H9 (cell line): ENCODE results near the gene MAP3K2. TPM values are rescaled to one million over a fixed set of nuclear protein-coding genes. Genes with fewer than 3 reads are reported as not detected.

ENCODE experiments used
- DNase-seq: peaks from one replicate; pipeline ENCODE4 v3.0.0-alpha.2; 2017
- H2AFZ ChIP-seq: one replicate; pipeline ENCODE4 v1.6.1; 2013; ENCODE audit warnings: mild to moderate bottlenecking, low read length, control low read depth, moderate library complexity
- H2AK5ac ChIP-seq: 2 replicates; pipeline ENCODE4 v1.6.1; 2013; ENCODE audit warnings: low read length, control low read depth, mixed read lengths; ENCODE audit not compliant: insufficient read length
- H2BK120ac ChIP-seq: one replicate; pipeline ENCODE4 v1.6.1; 2013; ENCODE audit warnings: low read depth, mild to moderate bottlenecking, low read length, control low read depth, inconsistent platforms; ENCODE audit not compliant: poor library complexity, severe bottlenecking
- H2BK12ac ChIP-seq: 2 replicates; pipeline ENCODE4 v1.6.1; 2013; ENCODE audit warnings: low read length, control low read depth, mixed read lengths, low read depth; ENCODE audit not compliant: insufficient read length
- H2BK15ac ChIP-seq: 2 replicates; pipeline ENCODE4 v1.6.1; 2013; ENCODE audit warnings: low read depth, low read length, control low read depth
- H2BK20ac ChIP-seq: one replicate; pipeline ENCODE4 v1.6.1; 2013; ENCODE audit warnings: low read depth, mild to moderate bottlenecking, low read length, control low read depth, inconsistent platforms; ENCODE audit not compliant: poor library complexity, severe bottlenecking
- H2BK5ac ChIP-seq: 2 replicates; pipeline ENCODE4 v1.6.1; 2013; ENCODE audit warnings: low read length, control low read depth, mixed read lengths; ENCODE audit not compliant: insufficient read length
- H3K14ac ChIP-seq: 2 replicates; pipeline ENCODE4 v1.6.1; 2013; ENCODE audit warnings: low read length, control low read depth; ENCODE audit not compliant: insufficient read depth
- H3K18ac ChIP-seq: 2 replicates; pipeline ENCODE4 v1.6.1; 2013; ENCODE audit warnings: low read depth, mild to moderate bottlenecking, mixed read lengths, low read length, control low read depth; ENCODE audit not compliant: insufficient read length
- H3K23ac ChIP-seq: 2 replicates; pipeline ENCODE4 v1.6.1; 2013; ENCODE audit warnings: low read length, control low read depth, mixed read lengths, low read depth; ENCODE audit not compliant: insufficient read length
- H3K23me2 ChIP-seq: 2 replicates; pipeline ENCODE4 v1.6.1; 2013; ENCODE audit warnings: low read depth, mild to moderate bottlenecking, mixed read lengths, low read length, control low read depth; ENCODE audit not compliant: insufficient read length, poor library complexity, severe bottlenecking
- H3K27ac ChIP-seq: 2 replicates; pipeline ENCODE4 v1.5.1; 2013; ENCODE audit warnings: low read length, control low read depth, mixed read lengths, low read depth; ENCODE audit not compliant: insufficient read length
- H3K27me3 ChIP-seq: 2 replicates; pipeline ENCODE4 v1.6.1; 2013; ENCODE audit warnings: low read length, control low read depth, inconsistent platforms; ENCODE audit not compliant: insufficient read depth
- H3K4ac ChIP-seq: 2 replicates; pipeline ENCODE4 v1.6.1; 2013; ENCODE audit warnings: low read depth, mild to moderate bottlenecking, control low read depth, inconsistent platforms, low read length, moderate library complexity
- H3K4me1 ChIP-seq: 2 replicates; pipeline ENCODE4 v1.6.1; 2013; ENCODE audit warnings: low read length, control low read depth, inconsistent platforms; ENCODE audit not compliant: insufficient read depth
- H3K4me2 ChIP-seq: 2 replicates; pipeline ENCODE4 v1.6.1; 2013; ENCODE audit warnings: low read length, control low read depth, mixed read lengths; ENCODE audit not compliant: insufficient read length, insufficient read depth
- H3K56ac ChIP-seq: 2 replicates; pipeline ENCODE4 v1.6.1; 2013; ENCODE audit warnings: low read depth, mild to moderate bottlenecking, mixed read lengths, low read length, control low read depth; ENCODE audit not compliant: insufficient read length
- H3K79me1 ChIP-seq: 2 replicates; pipeline ENCODE4 v1.6.1; 2013; ENCODE audit warnings: low read depth, mild to moderate bottlenecking, moderate library complexity, low read length, control low read depth, inconsistent platforms; ENCODE audit not compliant: insufficient read depth, poor library complexity, severe bottlenecking
- H3K79me2 ChIP-seq: 2 replicates; pipeline ENCODE4 v1.6.1; 2013; ENCODE audit warnings: low read length, control low read depth, inconsistent platforms; ENCODE audit not compliant: insufficient read depth
- H3K9ac ChIP-seq: 2 replicates; pipeline ENCODE4 v1.6.1; 2013; ENCODE audit warnings: low read length, control low read depth, mixed read lengths; ENCODE audit not compliant: insufficient read length; ENCODE audit errors: extremely low read depth
- H3K9me3 ChIP-seq: one replicate; pipeline ENCODE4 v1.6.1; 2013; ENCODE audit warnings: low read depth, low read length, inconsistent platforms; ENCODE audit not compliant: control insufficient read depth
- H3T11ph ChIP-seq: one replicate; pipeline ENCODE4 v1.6.1; 2013; ENCODE audit warnings: mild to moderate bottlenecking, low read length, control low read depth, inconsistent platforms
- H4K20me1 ChIP-seq: one replicate; pipeline ENCODE4 v1.6.1; 2013; ENCODE audit not compliant: control insufficient read depth, insufficient read length, insufficient read depth
- H4K5ac ChIP-seq: 2 replicates; pipeline ENCODE4 v1.6.1; 2013; ENCODE audit warnings: low read depth, mild to moderate bottlenecking, mixed read lengths, low read length, control low read depth; ENCODE audit not compliant: insufficient read length
- H4K8ac ChIP-seq: replicated peaks from 2 replicates; pipeline ENCODE4 v1.6.1; 2013; ENCODE audit warnings: low read length, control low read depth, mixed read lengths, low read depth; ENCODE audit not compliant: insufficient read length
- H4K91ac ChIP-seq: 2 replicates; pipeline ENCODE4 v1.6.1; 2013; ENCODE audit warnings: low read depth, mild to moderate bottlenecking, moderate library complexity, mixed read lengths, low read length, control low read depth; ENCODE audit not compliant: insufficient read length
- H3K27ac Mint-ChIP-seq, 3 experiments: 2 replicates in 2 of 3; 3 replicates in 1 of 3; pipeline ENCODE4 v1.8.0; 2020 to 2021; ENCODE audit warnings: mixed read lengths in 3 of 3, mild to moderate bottlenecking in 1 of 3, moderate library complexity in 1 of 3
- H3K27me3 Mint-ChIP-seq: 2 replicates; pipeline ENCODE4 v1.8.0; 2021; ENCODE audit warnings: low read depth, mild to moderate bottlenecking, moderate library complexity, mixed read lengths
- H3K36me3 Mint-ChIP-seq, 3 experiments: 2 replicates in 2 of 3; 3 replicates in 1 of 3; pipeline ENCODE4 v1.8.0; 2020 to 2021; ENCODE audit warnings: low read depth in 3 of 3, mixed read lengths in 3 of 3; ENCODE audit not compliant: insufficient read depth in 1 of 3
- H3K4me1 Mint-ChIP-seq, 2 experiments: 2 replicates each; pipeline ENCODE4 v1.8.0; 2020; ENCODE audit warnings: mixed read lengths in 2 of 2
- H3K4me3 Mint-ChIP-seq, 2 experiments: 2 replicates in 1 of 2; 3 replicates in 1 of 2; pipeline ENCODE4 v1.8.0; 2020 to 2021; ENCODE audit warnings: mild to moderate bottlenecking in 2 of 2, mixed read lengths in 2 of 2, moderate library complexity in 1 of 2
- H3K9me3 Mint-ChIP-seq, 2 experiments: 2 replicates in 1 of 2; 3 replicates in 1 of 2; pipeline ENCODE4 v1.8.0; 2020; ENCODE audit warnings: mild to moderate bottlenecking in 2 of 2, mixed read lengths in 2 of 2, moderate library complexity in 1 of 2
- CTCF ChIP-seq: fragments of 200-600 bp; sonication (generic); conservative IDR thresholded peaks from 3 replicates; pipeline ENCODE4 v1.8.0; 2021; ENCODE audit warnings: antibody characterized with exemption, mild to moderate bottlenecking
- WGBS: extraction: QIAGEN DNeasy Blood & Tissue Kit; methylation state at CpG from one replicate; pipeline ENCODE4 v1.1.7; 2013; ENCODE audit warnings: missing lambda C conversion rate, low lambda C conversion rate, mixed read lengths; ENCODE audit not compliant: insufficient read length; ENCODE audit errors: extremely low coverage; 5-methylcytosine and 5-hydroxymethylcytosine counted together
- total RNA-seq: library from RNA; stranded (reverse); gene quantifications from 2 replicates; pipeline ENCODE4 v1.2.1, GENCODE V29; 2021

The MAP3K2 gene
- total RNA-seq, 1 experiment from 2014 or later: 25.8 TPM

GRCh38 chr2:127279781-127280180, 108.0 kb downstream of the MAP3K2 start:
- H4K91ac ChIP-seq: no peak overlapping the region

More at GRCh38 chr2:127279781-127280180, 108.0 kb downstream of the MAP3K2 start:
- Histone ChIP-seq H3K79me2 (0 out of 2 replicates have a peak, but pooled peaks cover 5% of the 10 kb centered on the region), H3K4me1 (no peaks in the 10 kb centered on the region), H2AK5ac (no peak overlapping the region), H2AFZ (no peak overlapping the region), H3K4me2 (no peak overlapping the region), H3K23ac (no peak overlapping the region), H3T11ph (no peak overlapping the region), H2BK5ac (no peak overlapping the region), H3K79me1 (peaks cover 7% of the 10 kb centered on the region), H3K9ac (no peak overlapping the region), H2BK12ac (no peak overlapping the region), H3K27me3 (no peaks in the 10 kb centered on the region), H3K18ac (no peak overlapping the region), H2BK15ac (no peak overlapping the region), H3K4ac (no peak overlapping the region), H3K56ac (no peak overlapping the region), H4K20me1 (no peaks in the 10 kb centered on the region), H4K8ac (no peak overlapping the region), H2BK20ac (no peak overlapping the region), H4K5ac (no peak overlapping the region), H3K14ac (no peak overlapping the region), H2BK120ac (no peak overlapping the region), H3K9me3 (peaks cover 6% of the 10 kb centered on the region), H3K23me2 (no peaks in the 10 kb centered on the region), H3K27ac (no peak overlapping the region)
- H3K36me3 Mint-ChIP-seq: peaks cover 63 to 97% (median 93%) of the 10 kb centered on the region in 3 experiments
- H3K27me3 Mint-ChIP-seq: no peaks in the 10 kb centered on the region
- H3K4me1 Mint-ChIP-seq: no peaks in the 10 kb centered on the region
- no peak overlapping the region for H3K4me3 Mint-ChIP-seq
- WGBS: no CpG with 5 or more reads among the region's 5 CpGs
- no peak for TF ChIP-seq CTCF
- H3K9me3 Mint-ChIP-seq: peaks cover 11 to 16% of the 10 kb centered on the region in 2 experiments; a peak in 4 of 5 replicates
- peak overlapping the region in 1 of 3 experiments; percentile 32; a peak in 1 of 7 replicates for H3K27ac Mint-ChIP-seq
- no peak for DNase-seq
